Bronchial epithelial cell (primary cell): Measurements from ENCODE around the gene LZIC. TPM values are rescaled to one million over a fixed set of nuclear protein-coding genes. Genes with fewer than 3 reads are reported as not detected.

ENCODE experiments used
- DNase-seq: peaks from one replicate; pipeline ENCODE4 v3.0.0-alpha.2; 2010; ENCODE audit warnings: low read depth
- FAIRE-seq: peaks from 2 replicates; lab custom pipeline; 2011; peaks lifted over from hg19 to GRCh38; lab: Jason Lieb, UNC
- H3K27me3 ChIP-seq: 2 replicates; pipeline ENCODE4 v1.5.1; 2011; ENCODE audit warnings: low read length; ENCODE audit not compliant: control insufficient read depth, insufficient read depth
- H3K36me3 ChIP-seq: 2 replicates; pipeline ENCODE4 v1.5.1; 2011; ENCODE audit warnings: low read length; ENCODE audit not compliant: control insufficient read depth, insufficient read depth
- H3K4me3 ChIP-seq: 2 replicates; pipeline ENCODE4 v1.5.1; 2011; ENCODE audit warnings: mild to moderate bottlenecking, low read depth, low read length, control low read depth
- total RNA-seq: library from RNA; depleted of rRNA; stranded (reverse); fragments of >200 nt; gene quantifications from 2 replicates; pipeline ENCODE4 v1.2.1, GENCODE V29; 2014
- TF ChIP-seq, protein P1 (sequence below): IDR thresholded peaks from 2 replicates; pipeline ENCODE4 v1.5.1; 2011; ENCODE audit warnings: mild to moderate bottlenecking, moderate library complexity, low read length, control low read depth, inconsistent platforms; ENCODE audit not compliant: insufficient read depth, severe bottlenecking

LZIC gene
- total RNA-seq, 1 donor from 2014 or later, result 32.1 TPM

DNA sequence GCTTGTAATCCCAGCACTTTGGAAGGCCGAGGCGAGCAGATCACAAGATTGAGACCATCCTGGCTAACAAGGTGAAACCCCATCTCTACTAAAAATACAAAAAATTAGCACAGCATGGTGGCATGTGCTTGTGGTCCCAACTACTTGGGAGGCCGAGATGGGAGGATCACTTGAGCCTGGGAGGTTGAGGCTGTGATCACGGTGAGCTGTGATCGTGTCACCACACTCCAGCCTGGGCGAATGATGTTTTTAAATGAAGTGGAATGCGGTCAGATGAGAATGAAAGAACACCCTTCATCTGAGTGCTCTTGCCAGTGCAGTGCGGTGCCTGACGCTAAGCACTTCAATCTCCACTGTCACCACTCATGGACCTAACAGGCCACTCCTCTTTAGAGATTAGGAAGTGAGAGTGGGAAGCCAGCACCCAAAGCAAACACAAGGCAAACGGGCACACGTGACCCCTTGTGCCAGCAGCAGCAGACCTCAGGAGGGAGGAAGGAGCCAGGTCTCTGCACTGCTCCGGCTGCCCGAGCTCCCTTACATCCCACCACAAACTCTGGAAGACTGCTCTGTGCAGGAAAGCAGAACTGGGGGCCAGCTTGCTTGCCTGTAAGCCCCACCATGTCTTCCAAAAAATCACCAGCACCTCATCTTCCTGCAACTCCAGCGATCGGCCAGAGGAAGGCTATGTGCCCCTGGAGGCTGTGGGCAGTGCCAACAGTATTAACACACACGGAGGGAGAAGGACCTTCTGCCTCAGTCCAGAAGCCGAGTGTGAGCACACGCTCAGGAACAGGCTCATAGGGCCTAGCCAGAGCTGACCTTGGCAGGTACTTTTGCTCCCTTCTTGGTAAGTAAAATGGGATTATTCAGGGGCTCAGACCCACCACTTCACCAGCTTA is 42.8 kb downstream of the LZIC start:
- Histone ChIP-seq H3K36me3 (no peaks in the 10 kb centered on the region), H3K27me3 (no peaks in the 10 kb centered on the region), H3K4me3 (no peak overlapping the region)
- FAIRE-seq (no peak), DNase-seq (no peak)
- TF ChIP-seq, protein P1, sequence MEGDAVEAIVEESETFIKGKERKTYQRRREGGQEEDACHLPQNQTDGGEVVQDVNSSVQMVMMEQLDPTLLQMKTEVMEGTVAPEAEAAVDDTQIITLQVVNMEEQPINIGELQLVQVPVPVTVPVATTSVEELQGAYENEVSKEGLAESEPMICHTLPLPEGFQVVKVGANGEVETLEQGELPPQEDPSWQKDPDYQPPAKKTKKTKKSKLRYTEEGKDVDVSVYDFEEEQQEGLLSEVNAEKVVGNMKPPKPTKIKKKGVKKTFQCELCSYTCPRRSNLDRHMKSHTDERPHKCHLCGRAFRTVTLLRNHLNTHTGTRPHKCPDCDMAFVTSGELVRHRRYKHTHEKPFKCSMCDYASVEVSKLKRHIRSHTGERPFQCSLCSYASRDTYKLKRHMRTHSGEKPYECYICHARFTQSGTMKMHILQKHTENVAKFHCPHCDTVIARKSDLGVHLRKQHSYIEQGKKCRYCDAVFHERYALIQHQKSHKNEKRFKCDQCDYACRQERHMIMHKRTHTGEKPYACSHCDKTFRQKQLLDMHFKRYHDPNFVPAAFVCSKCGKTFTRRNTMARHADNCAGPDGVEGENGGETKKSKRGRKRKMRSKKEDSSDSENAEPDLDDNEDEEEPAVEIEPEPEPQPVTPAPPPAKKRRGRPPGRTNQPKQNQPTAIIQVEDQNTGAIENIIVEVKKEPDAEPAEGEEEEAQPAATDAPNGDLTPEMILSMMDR, result no peak

DNA sequence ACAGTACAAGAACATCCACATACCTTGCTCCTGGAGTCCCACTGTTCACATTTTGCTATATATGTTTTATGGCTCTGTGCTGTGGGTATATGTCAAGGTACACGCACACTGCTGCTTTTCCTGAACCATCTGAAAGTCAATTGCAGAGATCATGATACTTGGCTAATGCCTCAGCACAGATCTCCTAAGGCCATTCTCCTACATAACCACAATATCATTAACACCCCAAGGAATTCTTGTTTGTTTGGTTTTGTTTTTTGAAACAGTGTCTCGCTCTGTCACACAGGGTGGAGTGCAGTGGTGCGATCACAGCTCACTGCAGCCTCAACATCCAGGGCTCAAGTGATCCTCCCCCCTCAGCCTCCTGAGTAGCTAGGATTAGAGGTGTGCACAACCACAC is 49.1 kb downstream of the LZIC start:
- DNase-seq (peak; percentile 57), FAIRE-seq (no peak)
- Histone ChIP-seq H3K36me3 (peaks cover 3% of the 10 kb centered on the region), H3K27me3 (no peaks in the 10 kb centered on the region), H3K4me3 (no peak overlapping the region)
- TF ChIP-seq, protein P1, result no peak

DNA sequence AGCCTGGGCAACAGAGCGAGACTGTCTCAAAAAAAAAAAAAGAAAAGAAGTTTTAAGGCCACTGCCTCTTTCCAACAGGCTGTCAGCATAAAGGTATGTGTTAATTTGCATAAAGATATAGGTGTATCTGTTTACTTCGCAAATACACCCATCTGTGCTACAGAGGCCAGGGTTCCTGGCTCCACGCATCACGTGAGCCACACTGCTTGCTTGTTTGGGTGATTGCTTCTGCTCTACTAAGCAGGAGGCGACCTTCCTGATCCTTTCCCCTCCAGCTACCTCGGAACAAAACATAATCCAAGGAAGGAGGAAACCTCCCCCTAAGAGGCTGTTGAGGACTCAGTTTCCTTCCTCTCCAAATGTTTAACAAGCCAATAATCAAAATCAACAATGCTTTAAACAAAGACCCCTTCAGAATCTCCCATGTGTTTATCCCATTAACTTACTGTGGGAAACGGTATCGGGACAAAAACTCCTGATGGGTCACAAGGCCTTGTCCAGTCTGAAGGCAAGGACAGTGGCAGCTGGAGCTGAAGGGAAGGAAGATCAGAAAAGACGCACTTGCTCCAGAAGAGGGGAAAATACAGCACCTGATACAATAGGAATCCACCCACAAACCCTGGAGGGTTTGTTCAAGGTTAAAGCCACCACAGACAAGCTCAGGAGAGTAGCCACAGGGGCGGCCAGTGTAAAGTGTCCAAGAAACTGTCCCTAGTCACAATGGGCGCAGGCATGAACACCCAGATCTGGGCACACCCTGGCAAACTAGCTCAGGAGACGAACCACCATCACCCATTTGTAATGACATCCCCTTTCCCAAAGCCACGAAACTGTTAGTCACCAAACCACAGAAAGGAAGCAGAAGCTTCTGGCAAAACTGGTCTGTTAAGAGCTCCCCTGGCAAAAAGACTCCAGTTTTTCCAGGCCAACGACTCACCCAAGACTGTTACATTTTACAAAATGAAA is 50.3 kb downstream of the LZIC start:
- DNase-seq (peak; percentile 97), FAIRE-seq (peak; percentile 43)
- Histone ChIP-seq H3K4me3 (peak overlapping the region; percentile 4), H3K36me3 (peaks cover 3% of the 10 kb centered on the region), H3K27me3 (no peaks in the 10 kb centered on the region)
- TF ChIP-seq, protein P1, result no peak

DNA sequence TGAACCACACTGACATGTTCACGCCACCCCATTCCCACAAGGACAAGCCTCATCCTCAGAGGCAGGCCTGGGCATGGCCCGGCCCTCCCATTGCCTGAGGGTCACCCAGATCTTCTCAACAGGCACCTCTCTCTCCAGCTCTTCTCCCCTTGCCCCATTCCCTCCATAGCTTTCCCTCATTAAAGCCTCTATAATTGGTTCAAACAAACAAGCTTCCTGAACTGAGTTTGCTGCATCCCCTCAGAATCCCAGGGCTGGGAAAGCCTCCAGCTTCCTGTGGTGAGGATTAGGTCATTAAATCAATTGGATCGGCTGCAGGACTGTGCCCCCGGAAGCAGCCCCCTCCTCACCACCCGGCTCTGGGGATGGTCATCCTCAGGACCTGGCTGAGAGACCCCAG is 52.0 kb downstream of the LZIC start:
- Histone ChIP-seq H3K4me3 (no peak overlapping the region), H3K27me3 (no peaks in the 10 kb centered on the region), H3K36me3 (peaks cover 4% of the 10 kb centered on the region)
- DNase-seq (peak; percentile 87), FAIRE-seq (no peak)
- TF ChIP-seq, protein P1, result no peak

DNA sequence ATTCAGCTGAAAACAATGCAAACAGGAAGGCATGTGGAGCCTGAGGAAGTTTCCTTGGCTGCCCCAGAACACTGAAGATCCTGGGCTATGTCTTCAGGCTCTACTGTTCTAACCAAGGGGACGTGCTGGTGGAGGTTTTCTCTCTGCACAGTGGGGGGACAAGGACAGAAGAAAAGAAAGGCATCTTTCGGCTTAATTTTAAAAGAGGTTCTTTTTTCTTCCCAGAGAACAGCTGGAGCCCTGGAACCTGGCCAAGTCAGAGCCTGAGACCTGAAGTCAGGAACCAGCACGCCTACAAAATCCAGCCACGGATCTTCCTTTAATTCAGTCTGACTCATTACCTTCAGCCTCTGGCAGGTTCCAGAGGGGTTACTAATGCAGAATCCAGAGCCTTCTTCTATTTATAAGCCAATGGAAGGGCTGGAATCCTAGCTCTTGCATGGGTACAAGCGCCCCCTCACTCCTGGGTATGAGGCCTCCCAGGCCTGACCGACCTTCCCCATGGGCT is 52.9 kb downstream of the LZIC start:
- TF ChIP-seq, protein P1, result no peak
- Histone ChIP-seq H3K36me3 (peaks cover 4% of the 10 kb centered on the region), H3K27me3 (no peaks in the 10 kb centered on the region), H3K4me3 (no peak overlapping the region)
- no peak for FAIRE-seq
- peak; percentile 98 for DNase-seq
